Activated naive CD8-positive, alpha-beta T cell treated with anti-CD3 and anti-CD28 coated beads, Interleukin-2, amount 50 U/mL, for 16 hours (primary cell): ENCODE data around the gene KCNC1.

ENCODE experiments used
- DNase-seq: peaks from one replicate; pipeline ENCODE4 v3.0.0-alpha.2; 2020; ENCODE audit warnings: low read depth, low spot score

Gene KCNC1

GRCh38 chr11:17736930-17737817 lies 2.6 kb downstream of the KCNC1 start:
- no peak for DNase-seq

GRCh38 chr11:17738151-17738973 lies 3.8 kb downstream of the KCNC1 start:
- no peak for DNase-seq

GRCh38 chr11:17739945-17740338 lies 5.4 kb downstream of the KCNC1 start:
- no peak for DNase-seq

GRCh38 chr11:17740649-17741235 lies 6.2 kb downstream of the KCNC1 start:
- no peak for DNase-seq

- no peak for DNase-seq
These were observed 6.9 kb downstream of the KCNC1 start for GRCh38 chr11:17741487-17741886.

- DNase-seq: no peak
These were observed 7.4 kb downstream of the KCNC1 start for GRCh38 chr11:17742019-17742418.

- DNase-seq: no peak
These were observed 8.6 kb downstream of the KCNC1 start for GRCh38 chr11:17743026-17743807.

- no peak for DNase-seq
These were observed 9.2 kb downstream of the KCNC1 start for GRCh38 chr11:17743808-17744119.

GRCh38 chr11:17744151-17744940 lies 9.8 kb downstream of the KCNC1 start:
- no peak for DNase-seq

GRCh38 chr11:17745023-17745772 lies 10.6 kb downstream of the KCNC1 start:
- no peak for DNase-seq

GRCh38 chr11:17746096-17746495 lies 11.5 kb downstream of the KCNC1 start:
- no peak for DNase-seq

- no peak for DNase-seq
These were observed 12.8 kb downstream of the KCNC1 start for GRCh38 chr11:17747131-17747955.

- no peak for DNase-seq
These were observed 13.5 kb downstream of the KCNC1 start for GRCh38 chr11:17748044-17748443.

GRCh38 chr11:17748761-17749721 lies 14.5 kb downstream of the KCNC1 start:
- DNase-seq: no peak

GRCh38 chr11:17750013-17750800 lies 15.6 kb downstream of the KCNC1 start:
- no peak for DNase-seq

- DNase-seq: no peak
These were observed 16.2 kb downstream of the KCNC1 start for GRCh38 chr11:17750801-17751165.

GRCh38 chr11:17751558-17751957 lies 17.0 kb downstream of the KCNC1 start:
- no peak for DNase-seq
